HEK293 (cell line): Measurements from ENCODE around the gene DNAJC21.

ENCODE experiments used
- GLIS1 ChIP-seq: fragments of 450-650 bp; formaldehyde crosslinking; IDR thresholded peaks from 2 replicates; pipeline ENCODE4 v1.5.1; 2016; ENCODE audit warnings: missing biosample characterization, missing genetic modification characterization
- KLF16 ChIP-seq: fragments of 450-650 bp; formaldehyde crosslinking; IDR thresholded peaks from 2 replicates; pipeline ENCODE4 v1.5.1; 2017; ENCODE audit warnings: missing biosample characterization, missing genetic modification characterization
- KLF9 ChIP-seq: fragments of 450-650 bp; formaldehyde crosslinking; IDR thresholded peaks from 2 replicates; pipeline ENCODE4 v1.5.1; 2016; ENCODE audit warnings: missing biosample characterization, missing genetic modification characterization, low read depth
- SP3 ChIP-seq: fragments of 450-650 bp; formaldehyde crosslinking; IDR thresholded peaks from 2 replicates; pipeline ENCODE4 v1.5.1; 2016; ENCODE audit warnings: missing biosample characterization, missing genetic modification characterization
- ZBTB48 ChIP-seq: fragments of 450-650 bp; formaldehyde crosslinking; IDR thresholded peaks from 2 replicates; pipeline ENCODE4 v1.5.1; 2016; ENCODE audit warnings: missing biosample characterization, missing genetic modification characterization
- ZBTB7A ChIP-seq: fragments of 450-650 bp; formaldehyde crosslinking; IDR thresholded peaks from 2 replicates; pipeline ENCODE4 v1.5.1; 2016; ENCODE audit warnings: low read depth, missing biosample characterization, missing genetic modification characterization
- ZNF121 ChIP-seq: fragments of 450-650 bp; formaldehyde crosslinking; IDR thresholded peaks from 2 replicates; pipeline ENCODE4 v1.5.1; 2016; ENCODE audit warnings: missing biosample characterization, missing genetic modification characterization
- ZNF138 ChIP-seq: fragments of 450-650 bp; formaldehyde crosslinking; IDR thresholded peaks from 2 replicates; pipeline ENCODE4 v1.5.1; 2016; ENCODE audit warnings: missing biosample characterization, missing genetic modification characterization, borderline replicate concordance
- ZNF155 ChIP-seq: fragments of 450-650 bp; formaldehyde crosslinking; IDR thresholded peaks from 2 replicates; pipeline ENCODE4 v1.5.1; 2016; ENCODE audit warnings: missing biosample characterization, missing genetic modification characterization
- ZNF184 ChIP-seq: fragments of 450-650 bp; IDR thresholded peaks from 2 replicates; pipeline ENCODE4 v1.5.1; 2018; ENCODE audit warnings: missing biosample characterization, mild to moderate bottlenecking, missing genetic modification characterization
- ZNF23 ChIP-seq: fragments of 450-650 bp; formaldehyde crosslinking; IDR thresholded peaks from 2 replicates; pipeline ENCODE4 v1.5.1; 2016; ENCODE audit warnings: missing biosample characterization, missing genetic modification characterization, borderline replicate concordance
- ZNF24 ChIP-seq: fragments of 450-650 bp; formaldehyde crosslinking; IDR thresholded peaks from 2 replicates; pipeline ENCODE4 v1.5.1; 2016; ENCODE audit warnings: missing biosample characterization, missing genetic modification characterization
- ZNF266 ChIP-seq: fragments of 450-650 bp; formaldehyde crosslinking; IDR thresholded peaks from 2 replicates; pipeline ENCODE4 v1.5.1; 2016; ENCODE audit warnings: missing biosample characterization, missing genetic modification characterization, low read depth
- ZNF335 ChIP-seq: fragments of 450-650 bp; formaldehyde crosslinking; conservative IDR thresholded peaks from 2 replicates; pipeline ENCODE4 v1.5.1; 2016; ENCODE audit warnings: missing biosample characterization, missing genetic modification characterization
- ZNF394 ChIP-seq: fragments of 450-650 bp; formaldehyde crosslinking; IDR thresholded peaks from 2 replicates; pipeline ENCODE4 v1.5.1; 2016; ENCODE audit warnings: missing biosample characterization, missing genetic modification characterization, mild to moderate bottlenecking, moderate library complexity, borderline replicate concordance
- ZNF416 ChIP-seq: fragments of 450-650 bp; formaldehyde crosslinking; IDR thresholded peaks from 2 replicates; pipeline ENCODE4 v1.5.1; 2016; ENCODE audit warnings: missing biosample characterization, missing genetic modification characterization
- ZNF530 ChIP-seq: fragments of 450-650 bp; formaldehyde crosslinking; IDR thresholded peaks from 2 replicates; pipeline ENCODE4 v1.5.1; 2016; ENCODE audit warnings: low read depth, missing biosample characterization, missing genetic modification characterization
- ZNF623 ChIP-seq: fragments of 450-650 bp; formaldehyde crosslinking; IDR thresholded peaks from 2 replicates; pipeline ENCODE4 v1.5.1; 2016; ENCODE audit warnings: missing biosample characterization, missing genetic modification characterization
- ZNF658 ChIP-seq: fragments of 450-650 bp; formaldehyde crosslinking; IDR thresholded peaks from 2 replicates; pipeline ENCODE4; 2016; ENCODE audit warnings: missing biosample characterization, missing genetic modification characterization
- TF ChIP-seq, protein P1 (sequence below): fragments of 450-650 bp; formaldehyde crosslinking; IDR thresholded peaks from 2 replicates; pipeline ENCODE4 v1.5.1; 2016; ENCODE audit warnings: missing biosample characterization, missing genetic modification characterization, borderline replicate concordance
- TF ChIP-seq, protein P2 (sequence below): IDR thresholded peaks from 2 replicates; pipeline ENCODE4 v1.6.1; 2011; ENCODE audit warnings: mild to moderate bottlenecking, low read depth, low read length, borderline replicate concordance
- TF ChIP-seq, protein P3 (sequence below): fragments of 450-650 bp; formaldehyde crosslinking; IDR thresholded peaks from 2 replicates; pipeline ENCODE4 v1.5.1; 2017; ENCODE audit warnings: missing biosample characterization, missing genetic modification characterization
- TF ChIP-seq, protein P4 (sequence below): fragments of 450-650 bp; formaldehyde crosslinking; IDR thresholded peaks from 2 replicates; pipeline ENCODE4 v1.5.1; 2016; ENCODE audit warnings: missing biosample characterization, missing genetic modification characterization

Gene DNAJC21

DNA sequence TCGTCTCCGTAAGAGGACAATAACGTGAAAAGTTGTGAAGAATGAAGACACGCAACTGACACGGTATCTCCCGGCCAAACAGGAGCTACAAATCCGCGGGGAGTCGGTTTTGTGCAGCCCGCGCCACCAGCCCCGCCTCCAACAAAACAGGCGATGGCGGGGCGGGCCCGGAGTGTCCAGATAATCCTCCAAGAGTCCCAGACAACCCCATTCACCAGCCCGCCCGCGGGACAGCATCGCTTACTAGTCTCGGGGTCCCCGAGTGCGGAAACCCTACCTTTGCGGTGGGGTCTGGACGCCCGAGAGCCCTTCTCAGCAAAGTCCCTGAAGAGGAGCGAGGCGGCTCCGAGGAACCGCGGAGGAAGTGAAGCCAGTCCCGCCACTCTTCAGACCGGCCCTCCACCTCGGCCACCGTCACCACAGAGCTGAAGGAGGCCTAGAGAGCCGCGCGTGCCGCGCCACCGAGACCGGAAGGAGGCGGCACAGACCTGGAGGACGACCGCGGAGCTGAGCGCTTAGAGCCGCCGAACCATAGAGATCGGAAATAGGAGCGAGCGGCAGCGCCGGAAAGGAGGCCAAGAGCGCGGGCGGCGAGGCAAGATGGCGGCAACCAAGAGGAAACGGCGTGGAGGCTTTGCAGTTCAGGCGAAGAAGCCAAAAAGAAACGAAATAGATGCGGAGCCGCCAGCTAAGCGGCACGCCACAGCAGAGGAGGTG is 14.1 kb upstream of the DNAJC21 start, which contains the start of the genes BRIX1 and RAD1 (continued):
- TF ChIP-seq, protein P1, sequence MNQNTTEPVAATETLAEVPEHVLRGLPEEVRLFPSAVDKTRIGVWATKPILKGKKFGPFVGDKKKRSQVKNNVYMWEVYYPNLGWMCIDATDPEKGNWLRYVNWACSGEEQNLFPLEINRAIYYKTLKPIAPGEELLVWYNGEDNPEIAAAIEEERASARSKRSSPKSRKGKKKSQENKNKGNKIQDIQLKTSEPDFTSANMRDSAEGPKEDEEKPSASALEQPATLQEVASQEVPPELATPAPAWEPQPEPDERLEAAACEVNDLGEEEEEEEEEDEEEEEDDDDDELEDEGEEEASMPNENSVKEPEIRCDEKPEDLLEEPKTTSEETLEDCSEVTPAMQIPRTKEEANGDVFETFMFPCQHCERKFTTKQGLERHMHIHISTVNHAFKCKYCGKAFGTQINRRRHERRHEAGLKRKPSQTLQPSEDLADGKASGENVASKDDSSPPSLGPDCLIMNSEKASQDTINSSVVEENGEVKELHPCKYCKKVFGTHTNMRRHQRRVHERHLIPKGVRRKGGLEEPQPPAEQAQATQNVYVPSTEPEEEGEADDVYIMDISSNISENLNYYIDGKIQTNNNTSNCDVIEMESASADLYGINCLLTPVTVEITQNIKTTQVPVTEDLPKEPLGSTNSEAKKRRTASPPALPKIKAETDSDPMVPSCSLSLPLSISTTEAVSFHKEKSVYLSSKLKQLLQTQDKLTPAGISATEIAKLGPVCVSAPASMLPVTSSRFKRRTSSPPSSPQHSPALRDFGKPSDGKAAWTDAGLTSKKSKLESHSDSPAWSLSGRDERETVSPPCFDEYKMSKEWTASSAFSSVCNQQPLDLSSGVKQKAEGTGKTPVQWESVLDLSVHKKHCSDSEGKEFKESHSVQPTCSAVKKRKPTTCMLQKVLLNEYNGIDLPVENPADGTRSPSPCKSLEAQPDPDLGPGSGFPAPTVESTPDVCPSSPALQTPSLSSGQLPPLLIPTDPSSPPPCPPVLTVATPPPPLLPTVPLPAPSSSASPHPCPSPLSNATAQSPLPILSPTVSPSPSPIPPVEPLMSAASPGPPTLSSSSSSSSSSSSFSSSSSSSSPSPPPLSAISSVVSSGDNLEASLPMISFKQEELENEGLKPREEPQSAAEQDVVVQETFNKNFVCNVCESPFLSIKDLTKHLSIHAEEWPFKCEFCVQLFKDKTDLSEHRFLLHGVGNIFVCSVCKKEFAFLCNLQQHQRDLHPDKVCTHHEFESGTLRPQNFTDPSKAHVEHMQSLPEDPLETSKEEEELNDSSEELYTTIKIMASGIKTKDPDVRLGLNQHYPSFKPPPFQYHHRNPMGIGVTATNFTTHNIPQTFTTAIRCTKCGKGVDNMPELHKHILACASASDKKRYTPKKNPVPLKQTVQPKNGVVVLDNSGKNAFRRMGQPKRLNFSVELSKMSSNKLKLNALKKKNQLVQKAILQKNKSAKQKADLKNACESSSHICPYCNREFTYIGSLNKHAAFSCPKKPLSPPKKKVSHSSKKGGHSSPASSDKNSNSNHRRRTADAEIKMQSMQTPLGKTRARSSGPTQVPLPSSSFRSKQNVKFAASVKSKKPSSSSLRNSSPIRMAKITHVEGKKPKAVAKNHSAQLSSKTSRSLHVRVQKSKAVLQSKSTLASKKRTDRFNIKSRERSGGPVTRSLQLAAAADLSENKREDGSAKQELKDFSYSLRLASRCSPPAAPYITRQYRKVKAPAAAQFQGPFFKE (tag by site-specific recombination) = no peak
- TF ChIP-seq ZNF335 (tag by site-specific recombination) (peak; percentile 76), ZNF138 (tag by site-specific recombination) (no peak), ZNF530 (no peak), ZNF266 (tag by site-specific recombination) (no peak), ZNF24 (tag by site-specific recombination) (peak; percentile 87), ZNF623 (tag by site-specific recombination) (0 out of 2 replicates have a peak, but pooled peaks have one; percentile 6), GLIS1 (no peak), ZNF155 (tag by site-specific recombination) (no peak), ZNF121 (tag by site-specific recombination) (peak; percentile 39; the same call in 1 of the 2 replicates), SP3 (tag by site-specific recombination) (peak; percentile 86), KLF16 (peak; percentile 75), ZBTB48 (no peak), ZNF394 (tag by site-specific recombination) (peak; percentile 73; the same call in 1 of the 2 replicates), ZNF416 (tag by site-specific recombination) (no peak), ZNF23 (tag by site-specific recombination) (no peak), ZNF184 (tag by site-specific recombination) (no peak), ZBTB7A (tag by site-specific recombination) (no peak), ZNF658 (tag by site-specific recombination) (no peak), KLF9 (peak; percentile 79)
- TF ChIP-seq, protein P2, sequence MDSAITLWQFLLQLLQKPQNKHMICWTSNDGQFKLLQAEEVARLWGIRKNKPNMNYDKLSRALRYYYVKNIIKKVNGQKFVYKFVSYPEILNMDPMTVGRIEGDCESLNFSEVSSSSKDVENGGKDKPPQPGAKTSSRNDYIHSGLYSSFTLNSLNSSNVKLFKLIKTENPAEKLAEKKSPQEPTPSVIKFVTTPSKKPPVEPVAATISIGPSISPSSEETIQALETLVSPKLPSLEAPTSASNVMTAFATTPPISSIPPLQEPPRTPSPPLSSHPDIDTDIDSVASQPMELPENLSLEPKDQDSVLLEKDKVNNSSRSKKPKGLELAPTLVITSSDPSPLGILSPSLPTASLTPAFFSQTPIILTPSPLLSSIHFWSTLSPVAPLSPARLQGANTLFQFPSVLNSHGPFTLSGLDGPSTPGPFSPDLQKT = peak; percentile 75; the same call in 1 of the 2 replicates
- TF ChIP-seq, protein P3, sequence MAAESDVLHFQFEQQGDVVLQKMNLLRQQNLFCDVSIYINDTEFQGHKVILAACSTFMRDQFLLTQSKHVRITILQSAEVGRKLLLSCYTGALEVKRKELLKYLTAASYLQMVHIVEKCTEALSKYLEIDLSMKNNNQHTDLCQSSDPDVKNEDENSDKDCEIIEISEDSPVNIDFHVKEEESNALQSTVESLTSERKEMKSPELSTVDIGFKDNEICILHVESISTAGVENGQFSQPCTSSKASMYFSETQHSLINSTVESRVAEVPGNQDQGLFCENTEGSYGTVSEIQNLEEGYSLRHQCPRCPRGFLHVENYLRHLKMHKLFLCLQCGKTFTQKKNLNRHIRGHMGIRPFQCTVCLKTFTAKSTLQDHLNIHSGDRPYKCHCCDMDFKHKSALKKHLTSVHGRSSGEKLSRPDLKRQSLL = no peak
- TF ChIP-seq, protein P4, sequence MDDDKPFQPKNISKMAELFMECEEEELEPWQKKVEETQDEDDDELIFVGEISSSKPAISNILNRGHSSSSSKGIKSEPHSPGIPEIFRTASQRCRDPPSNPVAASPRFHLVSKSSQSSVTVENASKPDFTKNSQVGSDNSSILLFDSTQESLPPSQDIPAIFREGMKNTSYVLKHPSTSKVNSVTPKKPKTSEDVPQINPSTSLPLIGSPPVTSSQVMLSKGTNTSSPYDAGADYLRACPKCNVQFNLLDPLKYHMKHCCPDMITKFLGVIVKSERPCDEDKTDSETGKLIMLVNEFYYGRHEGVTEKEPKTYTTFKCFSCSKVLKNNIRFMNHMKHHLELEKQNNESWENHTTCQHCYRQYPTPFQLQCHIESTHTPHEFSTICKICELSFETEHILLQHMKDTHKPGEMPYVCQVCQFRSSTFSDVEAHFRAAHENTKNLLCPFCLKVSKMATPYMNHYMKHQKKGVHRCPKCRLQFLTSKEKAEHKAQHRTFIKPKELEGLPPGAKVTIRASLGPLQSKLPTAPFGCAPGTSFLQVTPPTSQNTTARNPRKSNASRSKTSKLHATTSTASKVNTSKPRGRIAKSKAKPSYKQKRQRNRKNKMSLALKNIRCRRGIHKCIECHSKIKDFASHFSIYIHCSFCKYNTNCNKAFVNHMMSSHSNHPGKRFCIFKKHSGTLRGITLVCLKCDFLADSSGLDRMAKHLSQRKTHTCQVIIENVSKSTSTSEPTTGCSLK (tag by site-specific recombination) = no peak
- TF ChIP-seq, all 188 proteins: peak for 59
